Activated CD8-positive, alpha-beta memory T cell treated with anti-CD3 and anti-CD28 coated beads, Interleukin-2, amount 50 U/mL, for 24 hours (primary cell): ENCODE measurements around the gene GPR161.
A peak's percentile ranks its signal among the peaks of the same experiment; 100 is the strongest.
"Not testable (repeated sequence)": the region's sequence is repeated elsewhere in the genome, so short reads cannot be mapped to it uniquely, and the experiment has no call there.

Experiments
- DNase-seq: peaks from one replicate; pipeline ENCODE4 v3.0.0-alpha.2; 2020; ENCODE audit errors: extremely low read depth

GPR161 gene

GRCh38 chr1:168136709-168137514, at the start of gene GPR161:
GPR161 (minus strand) TSS chr1:168136930; CDS start chr1:168104850, 32,080 bp downstream.
- no peak for DNase-seq

- DNase-seq = not testable (repeated sequence)
Observed at GRCh38 chr1:168181063-168181720, 44.5 kb upstream of the GPR161 start.

- DNase-seq = no peak
Observed at GRCh38 chr1:168180148-168180524, 43.4 kb upstream of the GPR161 start.

GRCh38 chr1:168179438-168180147, 42.9 kb upstream of the GPR161 start:
- no peak for DNase-seq

- peak; percentile 86 for DNase-seq
Observed at GRCh38 chr1:168178638-168179437, 42.1 kb upstream of the GPR161 start, which contains the start of gene TIPRL. TIPRL (plus strand) TSS chr1:168178962; CDS start chr1:168179078, 116 bp downstream.

GRCh38 chr1:168178227-168178637, 41.5 kb upstream of the GPR161 start:
- DNase-seq = no peak

- no peak for DNase-seq
Observed at GRCh38 chr1:168172250-168172915, 35.7 kb upstream of the GPR161 start.

- DNase-seq = no peak
Observed at GRCh38 chr1:168170564-168171508, 34.1 kb upstream of the GPR161 start.

DNA sequence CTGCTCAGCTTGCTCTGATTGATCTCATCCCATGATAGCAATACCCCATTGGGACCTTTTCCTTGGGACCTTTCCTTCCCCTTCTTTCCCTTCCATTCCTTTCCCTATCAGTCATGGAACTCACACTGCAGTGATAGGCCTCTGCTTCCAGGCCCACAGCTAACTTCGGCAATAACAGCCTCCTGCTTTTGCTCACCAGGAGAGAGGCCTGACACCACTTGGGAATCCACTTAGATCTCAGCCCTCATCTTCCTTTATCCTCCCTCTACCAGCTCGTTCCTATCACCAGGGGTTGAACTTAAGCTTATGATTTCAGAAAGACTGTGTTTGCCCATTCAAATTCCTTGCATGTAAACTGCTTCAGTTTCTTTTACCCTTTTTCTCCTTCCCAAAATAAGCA, 31.1 kb upstream of the GPR161 start:
- no peak for DNase-seq

DNA sequence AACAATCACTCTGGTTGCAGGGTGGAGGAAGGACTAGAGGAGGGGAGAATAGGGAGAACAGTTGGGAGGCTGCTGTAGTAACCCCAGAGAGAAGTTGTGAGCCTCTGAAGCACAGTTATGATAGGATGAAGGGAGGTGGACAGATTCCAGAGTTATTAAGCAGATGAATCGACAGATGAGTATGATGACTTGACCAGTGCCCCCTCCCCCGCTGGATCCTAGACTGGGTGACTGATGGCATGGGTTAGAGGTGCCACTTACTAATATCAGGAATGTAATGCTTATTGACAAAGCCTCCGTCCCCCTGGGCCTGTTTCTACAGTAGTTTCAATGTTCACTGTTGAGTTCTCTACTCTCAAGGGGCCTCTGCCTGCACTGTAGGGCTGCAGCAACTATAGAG, 28.0 kb upstream of the GPR161 start:
- DNase-seq = no peak

DNA sequence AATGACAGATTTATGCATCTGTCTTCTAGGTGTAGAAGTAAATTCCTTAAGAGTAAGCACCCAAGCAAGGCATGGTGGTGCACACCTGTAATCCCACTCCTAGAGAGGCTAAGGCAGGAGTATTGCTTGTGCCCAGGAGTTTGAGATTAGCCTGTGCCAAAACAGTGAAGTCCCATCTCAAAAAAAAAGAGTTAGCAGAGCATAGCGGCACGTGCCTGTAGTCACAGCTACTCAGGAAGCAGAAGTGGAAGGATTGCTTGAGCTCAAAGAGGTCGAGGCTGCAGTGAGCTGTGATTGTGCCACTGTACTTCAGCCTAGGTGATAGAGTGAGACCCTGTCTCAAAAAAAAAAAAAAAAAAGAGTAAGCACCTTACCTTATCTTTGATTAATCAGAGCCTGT, 26.9 kb upstream of the GPR161 start:
- no peak for DNase-seq

DNA sequence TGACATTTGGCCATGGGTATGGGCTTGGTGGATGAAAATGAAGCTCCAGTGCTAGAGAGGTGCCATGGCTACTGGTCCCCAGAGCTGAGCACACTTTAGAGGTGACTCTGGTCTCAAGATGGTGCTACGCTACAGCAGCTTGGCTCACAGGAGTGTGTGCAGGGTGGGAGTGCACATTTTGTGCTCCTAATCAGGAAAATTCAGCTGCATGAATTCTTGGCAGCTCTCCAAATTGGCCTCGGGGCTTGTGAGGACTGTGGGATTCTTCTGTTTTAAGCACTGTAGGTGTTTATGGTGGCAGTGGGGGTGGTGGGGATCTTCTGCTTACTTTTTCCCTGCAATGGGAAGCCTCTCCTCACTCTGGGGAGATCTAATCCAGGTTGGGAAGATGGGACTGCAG, 24.7 kb upstream of the GPR161 start:
- no peak for DNase-seq

DNA sequence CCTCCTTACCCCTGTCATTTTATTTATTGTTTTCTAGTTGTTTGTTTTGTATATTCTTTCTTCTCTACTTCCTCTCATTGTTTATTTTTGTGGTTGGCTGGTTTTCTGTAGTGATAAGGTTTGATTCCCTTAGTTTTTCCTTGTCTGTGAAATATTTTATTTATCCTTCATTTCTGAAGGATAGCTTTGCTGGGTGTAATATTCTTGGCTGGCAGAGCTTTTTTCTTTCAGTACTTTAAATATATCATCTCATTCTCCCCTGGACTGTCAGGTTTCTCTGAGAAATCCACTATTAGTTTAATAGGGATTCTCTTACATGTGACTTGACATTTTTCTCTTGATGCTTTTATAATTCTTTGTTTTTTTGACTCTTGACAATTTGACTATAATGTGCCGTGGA, 23.2 kb upstream of the GPR161 start:
- DNase-seq = no peak

DNA sequence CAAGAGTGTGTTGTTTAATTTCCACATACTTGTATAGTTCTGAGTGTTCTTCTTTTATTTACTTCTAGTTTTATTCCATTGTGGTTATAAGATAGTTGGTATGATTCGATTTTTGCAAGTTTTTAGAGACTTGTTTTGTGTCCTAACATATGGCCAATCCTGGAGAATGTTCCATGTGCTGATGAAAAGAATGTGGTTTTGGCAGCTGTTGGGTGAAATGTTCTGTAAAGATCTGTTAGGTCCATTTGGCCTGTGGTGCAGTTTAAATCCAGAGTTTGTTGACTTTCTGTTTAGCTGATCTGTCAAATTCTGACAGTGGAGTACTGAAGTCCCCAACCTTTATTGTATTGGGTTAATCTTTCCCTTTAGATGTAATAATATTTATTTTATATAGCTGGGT, 22.5 kb upstream of the GPR161 start:
- DNase-seq = no peak

DNA sequence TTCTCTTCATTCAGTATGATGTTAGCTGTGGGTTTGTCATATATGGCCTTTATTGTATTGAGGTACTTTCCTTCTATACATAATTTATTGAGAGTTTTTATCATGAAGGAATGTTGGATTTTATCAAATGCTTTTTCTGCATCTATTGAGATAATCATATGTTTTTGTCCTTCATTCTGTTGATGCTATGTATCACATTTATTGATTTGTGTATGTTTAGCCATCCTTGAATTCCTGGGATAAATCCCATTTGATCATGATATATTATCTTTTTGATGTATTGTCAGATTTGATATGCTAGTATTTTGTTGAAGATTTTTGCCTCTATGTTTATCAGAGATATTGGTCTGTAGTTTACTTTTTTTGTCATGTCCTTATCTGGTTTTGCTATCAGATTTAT, 20.9 kb upstream of the GPR161 start:
- DNase-seq = no peak

GRCh38 chr1:168155910-168156309, 19.2 kb upstream of the GPR161 start:
- DNase-seq = no peak

DNA sequence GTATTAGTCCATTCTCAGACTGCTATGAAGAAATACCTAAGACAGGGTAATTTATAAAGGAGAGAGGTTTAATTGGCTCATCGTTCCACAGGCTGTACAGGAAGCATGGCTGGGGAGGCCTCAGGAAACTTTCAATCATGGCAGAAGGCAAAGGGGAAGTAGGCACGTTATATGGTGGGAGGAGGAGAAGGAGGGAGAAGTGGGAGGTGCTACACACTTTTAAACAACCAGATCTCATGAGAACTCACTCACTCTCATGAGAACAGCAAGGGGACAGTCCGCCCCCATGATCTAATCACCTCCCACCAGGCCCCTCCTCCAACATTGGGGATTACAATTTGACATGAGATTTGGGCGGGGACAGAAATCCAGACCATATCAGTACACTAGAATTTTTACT, 18.0 kb upstream of the GPR161 start:
- DNase-seq = not testable (repeated sequence)

DNA sequence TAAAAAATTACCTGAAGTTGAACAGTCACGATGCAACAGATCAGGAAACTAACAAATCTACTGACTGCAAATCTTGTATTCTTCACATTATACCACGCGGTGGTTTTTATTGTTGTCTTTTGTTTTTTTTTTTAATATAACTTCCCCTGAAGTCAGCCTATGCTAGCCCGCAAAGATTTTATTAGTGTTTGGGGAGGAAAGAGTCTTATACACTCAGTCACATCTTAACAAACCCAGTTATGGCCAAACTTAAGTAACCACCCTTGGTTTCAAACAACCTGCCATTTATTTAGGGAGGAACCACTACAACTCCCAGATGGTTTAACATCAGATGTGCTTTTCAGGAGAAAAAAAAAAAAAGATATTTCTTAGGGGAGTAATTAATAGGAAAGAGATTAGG, 15.2 kb upstream of the GPR161 start:
- DNase-seq = no peak

DNA sequence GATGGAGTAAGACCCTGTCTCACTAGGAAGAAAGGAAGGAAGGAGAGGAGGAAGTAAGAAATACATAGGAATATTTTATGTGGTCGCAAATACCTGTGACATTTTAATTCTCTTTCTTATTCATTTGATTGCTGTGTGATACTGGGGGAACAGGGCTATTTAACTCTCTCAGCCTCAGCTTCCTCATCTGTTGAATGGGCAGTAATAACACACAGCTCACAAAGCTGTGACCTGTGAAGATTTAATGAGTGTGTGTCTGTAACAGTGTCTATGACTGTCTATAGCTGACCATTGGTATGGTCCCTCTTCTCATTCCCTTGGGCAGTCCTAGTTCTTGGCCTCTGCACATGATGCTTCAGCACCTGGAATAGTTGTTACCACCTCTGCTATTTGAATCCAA, 13.6 kb upstream of the GPR161 start:
- DNase-seq = no peak

DNA sequence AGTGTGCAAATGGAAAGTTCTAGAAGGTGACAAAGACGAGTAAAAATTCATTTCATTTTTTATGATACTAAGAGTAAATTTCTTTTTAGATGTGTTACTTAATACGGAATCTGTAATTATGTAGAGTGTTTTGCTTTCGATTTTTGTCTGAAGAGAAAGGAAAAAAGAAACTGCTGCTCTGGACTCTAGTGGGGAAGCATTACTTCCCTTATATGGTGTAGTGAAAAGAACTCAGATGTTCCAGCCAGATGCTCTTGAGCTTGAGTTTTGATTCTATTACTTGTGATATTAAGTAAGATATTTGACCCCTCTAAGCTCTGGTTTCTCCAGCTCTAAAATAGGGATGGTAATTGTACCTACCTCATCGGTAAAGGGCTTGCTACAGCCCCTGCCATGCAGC, 12.2 kb upstream of the GPR161 start:
- no peak for DNase-seq
